Measurements from ENCODE around the gene ZNF775.

DNA sequence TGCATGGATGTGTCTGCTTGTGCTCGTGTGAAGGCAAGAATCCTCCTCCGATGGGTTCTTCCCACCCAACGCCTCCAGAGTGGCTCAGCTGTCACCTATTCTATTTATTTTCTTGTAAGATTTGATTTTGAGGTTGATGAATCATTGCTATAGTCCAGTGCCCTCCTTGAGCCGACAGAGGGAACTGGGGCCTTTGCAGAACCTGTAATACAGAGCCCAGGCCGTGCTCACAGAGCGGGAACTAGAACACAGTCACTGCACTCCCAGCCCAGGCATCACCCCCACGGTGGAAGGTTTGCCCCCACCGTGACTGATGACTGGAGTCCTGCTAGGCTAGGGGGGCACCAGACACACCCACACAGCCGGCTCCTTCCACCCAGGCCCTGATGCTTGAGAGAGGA lies 39.7 kb upstream of the ZNF775 start:
- TF ChIP-seq, protein P1, sequence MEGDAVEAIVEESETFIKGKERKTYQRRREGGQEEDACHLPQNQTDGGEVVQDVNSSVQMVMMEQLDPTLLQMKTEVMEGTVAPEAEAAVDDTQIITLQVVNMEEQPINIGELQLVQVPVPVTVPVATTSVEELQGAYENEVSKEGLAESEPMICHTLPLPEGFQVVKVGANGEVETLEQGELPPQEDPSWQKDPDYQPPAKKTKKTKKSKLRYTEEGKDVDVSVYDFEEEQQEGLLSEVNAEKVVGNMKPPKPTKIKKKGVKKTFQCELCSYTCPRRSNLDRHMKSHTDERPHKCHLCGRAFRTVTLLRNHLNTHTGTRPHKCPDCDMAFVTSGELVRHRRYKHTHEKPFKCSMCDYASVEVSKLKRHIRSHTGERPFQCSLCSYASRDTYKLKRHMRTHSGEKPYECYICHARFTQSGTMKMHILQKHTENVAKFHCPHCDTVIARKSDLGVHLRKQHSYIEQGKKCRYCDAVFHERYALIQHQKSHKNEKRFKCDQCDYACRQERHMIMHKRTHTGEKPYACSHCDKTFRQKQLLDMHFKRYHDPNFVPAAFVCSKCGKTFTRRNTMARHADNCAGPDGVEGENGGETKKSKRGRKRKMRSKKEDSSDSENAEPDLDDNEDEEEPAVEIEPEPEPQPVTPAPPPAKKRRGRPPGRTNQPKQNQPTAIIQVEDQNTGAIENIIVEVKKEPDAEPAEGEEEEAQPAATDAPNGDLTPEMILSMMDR (CRISPR knock-in tag; IDR thresholded peaks at IDR 0.05) = no peak
- no peak for TF ChIP-seq SRY (CRISPR knock-in tag; IDR thresholded peaks at IDR 0.05)
- no peak for TF ChIP-seq JUND (CRISPR knock-in tag; IDR thresholded peaks at IDR 0.05)
- TF ChIP-seq NKX3-1 (CRISPR knock-in tag; IDR thresholded peaks at IDR 0.05) = no peak
- TF ChIP-seq REPIN1 (CRISPR knock-in tag; IDR thresholded peaks at IDR 0.05; ENCODE audit: borderline replicate concordance, low read depth) = no peak
- TF ChIP-seq, protein P2, sequence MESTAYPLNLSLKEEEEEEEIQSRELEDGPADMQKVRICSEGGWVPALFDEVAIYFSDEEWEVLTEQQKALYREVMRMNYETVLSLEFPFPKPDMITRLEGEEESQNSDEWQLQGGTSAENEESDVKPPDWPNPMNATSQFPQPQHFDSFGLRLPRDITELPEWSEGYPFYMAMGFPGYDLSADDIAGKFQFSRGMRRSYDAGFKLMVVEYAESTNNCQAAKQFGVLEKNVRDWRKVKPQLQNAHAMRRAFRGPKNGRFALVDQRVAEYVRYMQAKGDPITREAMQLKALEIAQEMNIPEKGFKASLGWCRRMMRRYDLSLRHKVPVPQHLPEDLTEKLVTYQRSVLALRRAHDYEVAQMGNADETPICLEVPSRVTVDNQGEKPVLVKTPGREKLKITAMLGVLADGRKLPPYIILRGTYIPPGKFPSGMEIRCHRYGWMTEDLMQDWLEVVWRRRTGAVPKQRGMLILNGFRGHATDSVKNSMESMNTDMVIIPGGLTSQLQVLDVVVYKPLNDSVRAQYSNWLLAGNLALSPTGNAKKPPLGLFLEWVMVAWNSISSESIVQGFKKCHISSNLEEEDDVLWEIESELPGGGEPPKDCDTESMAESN (CRISPR knock-in tag; conservative IDR thresholded peaks at IDR 0.05) = no peak
